Activated effector memory CD4-positive, alpha-beta T cell treated with Interleukin-2 at 50 U/mL for 16 hours (primary cell): ENCODE measurements around the gene ADO.

Source experiments
- DNase-seq: peaks from one replicate; pipeline ENCODE4 v3.0.0-alpha.2; 2020

ADO gene

GRCh38 chr10:62819141-62819920, 14.8 kb downstream of the ADO start:
- no peak for DNase-seq

GRCh38 chr10:62820586-62820985, 16.1 kb downstream of the ADO start:
- DNase-seq: no peak

GRCh38 chr10:62826273-62826672, 21.8 kb downstream of the ADO start:
- DNase-seq: no peak

- DNase-seq: no peak
Observed at GRCh38 chr10:62829622-62830021, 25.1 kb downstream of the ADO start.

GRCh38 chr10:62830679-62831078, 26.2 kb downstream of the ADO start:
- no peak for DNase-seq

- DNase-seq: no peak
Observed at GRCh38 chr10:62831346-62831745, 26.8 kb downstream of the ADO start.

GRCh38 chr10:62839590-62839989, 35.1 kb downstream of the ADO start:
- no peak for DNase-seq

GRCh38 chr10:62842983-62843382, 38.5 kb downstream of the ADO start:
- no peak for DNase-seq

GRCh38 chr10:62843600-62843999, 39.1 kb downstream of the ADO start:
- DNase-seq: no peak

GRCh38 chr10:62844280-62845011, 39.9 kb downstream of the ADO start:
- DNase-seq: no peak

GRCh38 chr10:62847433-62847832, 42.9 kb downstream of the ADO start:
- no peak for DNase-seq

GRCh38 chr10:62850646-62851045, 46.1 kb downstream of the ADO start:
- DNase-seq: no peak

GRCh38 chr10:62851442-62851841, 46.9 kb downstream of the ADO start:
- no peak for DNase-seq

- DNase-seq: no peak
Observed at GRCh38 chr10:62852961-62853702, 48.6 kb downstream of the ADO start.

- DNase-seq: no peak
Observed at GRCh38 chr10:62853710-62854109, 49.2 kb downstream of the ADO start.

GRCh38 chr10:62856021-62856420, 51.5 kb downstream of the ADO start:
- DNase-seq: no peak
